ENCODE results near the gene GRAMD1C. TPM values are rescaled to one million over a fixed set of nuclear protein-coding genes. Genes with fewer than 3 reads are reported as not detected.

The GRAMD1C gene
- total and polyA plus RNA-seq, 8 donors = 0.58 to 10.1 (median 6.2) TPM

DNA sequence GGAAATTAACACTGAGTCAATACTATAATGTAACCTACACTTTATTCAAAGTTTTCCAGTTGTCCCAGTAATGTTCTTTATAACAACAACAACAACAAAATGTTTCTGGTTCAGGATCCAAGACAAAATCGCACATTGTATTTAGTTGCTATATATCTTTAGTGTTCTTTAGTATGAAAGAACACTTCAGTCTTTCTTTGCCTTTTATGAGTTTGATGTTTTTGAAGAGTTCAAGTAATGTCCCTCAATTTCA lies 7.6 kb upstream of the GRAMD1C start:
- Histone ChIP-seq H3K9me3 (no peaks in the 10 kb centered on the region), H3K27ac (peak overlapping the region in 2 of 5 donors; percentile 11 to 52), H3K27me3 (no peaks in the 10 kb centered on the region), H3K36me3 (no peaks in the 10 kb centered on the region), H3K4me3 (no peak overlapping the region), H3K4me1 (peaks cover 0 to 10% (median 4%) of the 10 kb centered on the region in 4 donors)
- intact Hi-C loops (cut with DNase I; ENCODE audit: low total_unique reads) = no loop called here
- TF ChIP-seq EP300 (IDR thresholded peaks at IDR 0.05) (no peak), POLR2A (IDR thresholded peaks at IDR 0.05) (no peak), CTCF (IDR thresholded peaks at IDR 0.05) (no peak), POLR2AphosphoS5 (IDR thresholded peaks at IDR 0.05) (no peak)
- 0 to 3% (median 0%) methylated on average over 1 of the region's 1 CpG for WGBS, 5 donors
- no peak for DNase-seq

- DNase-seq = no peak
- no peak for TF ChIP-seq POLR2AphosphoS5 (IDR thresholded peaks at IDR 0.05)
- TF ChIP-seq CTCF (IDR thresholded peaks at IDR 0.05) = no peak
- intact Hi-C loops (cut with DNase I; ENCODE audit: low total_unique reads) = no loop called here
- Histone ChIP-seq H3K36me3 (no peaks in the 10 kb centered on the region), H3K9me3 (no peaks in the 10 kb centered on the region), H3K4me1 (peaks cover 0 to 10% (median 4%) of the 10 kb centered on the region in 4 donors), H3K27ac (no peak overlapping the region), H3K27me3 (no peaks in the 10 kb centered on the region), H3K4me3 (no peak overlapping the region)
- WGBS, 5 donors = 80 to 85% (median 81%) methylated on average over 5 of the region's 5 CpGs
These were observed 6.0 kb upstream of the GRAMD1C start for GRCh38 chr3:113832477-113833164.

DNA sequence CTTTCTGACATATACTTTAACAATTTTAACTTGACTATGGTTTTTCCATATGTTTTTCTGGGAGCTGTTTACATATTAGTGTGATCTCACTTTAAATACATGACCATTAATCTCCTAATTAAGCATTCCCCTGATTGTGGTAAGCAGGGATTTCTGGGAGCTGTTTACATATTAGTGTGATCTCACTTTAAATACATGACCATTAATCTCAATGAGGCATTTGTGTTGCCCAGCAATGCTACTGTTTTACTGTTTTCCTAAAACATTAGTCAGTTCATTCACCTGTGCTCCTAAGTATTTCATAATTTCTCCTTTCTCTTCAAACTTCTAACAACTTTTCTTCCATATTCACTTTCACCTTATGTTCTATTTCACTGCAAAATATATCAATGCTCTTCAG lies 3.6 kb upstream of the GRAMD1C start:
- intact Hi-C loops (cut with DNase I; ENCODE audit: low total_unique reads) = no loop called here
- peak overlapping the region in 1 of 5 donors; percentile 5 for H3K27ac ChIP-seq
- no peaks in the 10 kb centered on the region for H3K9me3 ChIP-seq
- peaks cover 0 to 21% (median 7%) of the 10 kb centered on the region in 4 donors for H3K4me1 ChIP-seq
- H3K27me3 ChIP-seq = no peaks in the 10 kb centered on the region
- H3K4me3 ChIP-seq = no peak overlapping the region
- H3K36me3 ChIP-seq = no peaks in the 10 kb centered on the region
- peak in 1 of 2 donors; percentile 50 for DNase-seq
- no peak for TF ChIP-seq POLR2AphosphoS5 (IDR thresholded peaks at IDR 0.05)
- no peak for TF ChIP-seq EP300 (IDR thresholded peaks at IDR 0.05)
- no peak for TF ChIP-seq CTCF (IDR thresholded peaks at IDR 0.05)
- TF ChIP-seq POLR2A (IDR thresholded peaks at IDR 0.05) = no peak

- WGBS, 5 donors = 16 to 53% (median 39%) methylated on average over 2 of the region's 2 CpGs
- H3K4me3 ChIP-seq = peak overlapping the region in 3 of 4 donors; percentile 56 to 67 (median 63)
- H3K27me3 ChIP-seq = no peaks in the 10 kb centered on the region
- peak overlapping the region in 1 of 5 donors; percentile 60 for H3K27ac ChIP-seq
- TF ChIP-seq POLR2A (IDR thresholded peaks at IDR 0.05) = no peak
- TF ChIP-seq EP300 (IDR thresholded peaks at IDR 0.05) = no peak
- TF ChIP-seq CTCF (IDR thresholded peaks at IDR 0.05) = no peak
- TF ChIP-seq POLR2AphosphoS5 (IDR thresholded peaks at IDR 0.05) = no peak
- no peaks in the 10 kb centered on the region for H3K9me3 ChIP-seq
- peaks cover 0 to 13% (median 3%) of the 10 kb centered on the region in 4 donors for H3K4me1 ChIP-seq
- no peaks in the 10 kb centered on the region for H3K36me3 ChIP-seq
- intact Hi-C loops (cut with DNase I; ENCODE audit: low total_unique reads) = no loop called here
- no peak for DNase-seq
These were observed 963 bp downstream of the GRAMD1C start for GRCh38 chr3:113839551-113839950.
